CD4-positive, alpha-beta T cell treated with Interleukin-15 for 4 hours (primary cell): ENCODE measurements around the gene NAP1L1.

ENCODE experiments used
- DNase-seq: peaks from one replicate; pipeline ENCODE4 v3.0.0-alpha.2; 2020; ENCODE audit warnings: low spot score

The NAP1L1 gene

DNA sequence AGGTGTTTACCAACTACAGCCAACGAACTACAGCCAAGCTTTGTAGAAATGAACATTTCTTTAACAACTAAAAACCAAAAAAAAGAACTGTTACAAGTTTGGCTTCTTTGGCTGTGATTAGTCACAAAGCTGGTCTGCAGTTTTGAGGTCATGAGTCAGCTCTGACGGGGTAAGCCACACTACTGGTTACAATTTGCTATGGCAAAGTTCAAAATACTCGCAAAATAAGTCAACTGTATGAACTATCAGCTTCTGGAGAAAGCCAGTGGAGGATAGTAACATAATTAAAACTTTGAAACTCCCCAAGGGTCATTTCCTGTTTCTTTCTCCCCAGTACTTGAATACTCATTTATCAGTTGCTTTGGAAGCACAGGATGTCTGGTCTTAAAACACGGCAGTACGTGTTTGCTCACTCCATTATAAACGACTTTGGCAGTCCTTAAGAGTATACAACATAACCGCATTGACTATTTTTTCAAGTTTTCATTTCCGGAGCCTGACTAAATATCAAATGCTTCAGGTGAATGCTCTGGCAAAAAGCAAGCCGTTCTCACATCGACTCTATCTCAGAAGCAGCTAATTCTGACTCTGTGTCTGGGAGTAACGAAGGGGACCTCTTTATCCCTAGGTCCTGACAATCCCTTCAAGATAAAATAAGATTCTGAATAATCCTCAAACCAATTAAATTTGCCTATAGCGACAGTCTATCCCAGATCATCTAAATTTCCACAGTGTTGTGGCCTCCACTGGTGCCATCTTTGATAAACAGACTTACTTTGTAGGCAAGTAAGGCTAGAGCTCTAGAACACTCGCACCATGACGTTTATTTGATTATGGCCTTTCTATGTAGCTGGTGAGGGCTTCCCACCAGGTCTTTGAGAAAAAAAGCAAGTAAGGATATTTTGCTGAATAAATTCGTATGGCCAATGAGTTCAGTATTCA lies 63.5 kb downstream of the NAP1L1 start:
- peak; percentile 86 for DNase-seq

DNA sequence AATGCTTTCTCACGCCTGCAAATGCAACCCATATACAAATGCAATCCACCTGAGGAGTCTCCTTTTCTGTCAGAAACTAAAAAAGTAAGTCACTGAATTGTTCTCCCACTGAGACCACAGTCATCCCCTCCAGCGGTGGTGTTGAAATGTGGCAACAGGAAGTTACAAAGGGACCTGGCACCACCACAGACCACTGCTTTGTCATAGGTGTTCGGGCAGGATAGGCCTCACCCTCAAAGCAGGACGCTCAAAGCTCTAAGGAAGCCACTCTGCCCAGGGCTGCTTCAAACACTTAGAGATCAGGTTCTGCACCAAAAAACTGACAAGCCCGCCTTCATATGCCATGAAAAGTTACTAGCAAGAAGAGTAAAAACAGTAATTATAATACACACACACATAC lies 64.2 kb downstream of the NAP1L1 start:
- DNase-seq, result peak; percentile 83

DNA sequence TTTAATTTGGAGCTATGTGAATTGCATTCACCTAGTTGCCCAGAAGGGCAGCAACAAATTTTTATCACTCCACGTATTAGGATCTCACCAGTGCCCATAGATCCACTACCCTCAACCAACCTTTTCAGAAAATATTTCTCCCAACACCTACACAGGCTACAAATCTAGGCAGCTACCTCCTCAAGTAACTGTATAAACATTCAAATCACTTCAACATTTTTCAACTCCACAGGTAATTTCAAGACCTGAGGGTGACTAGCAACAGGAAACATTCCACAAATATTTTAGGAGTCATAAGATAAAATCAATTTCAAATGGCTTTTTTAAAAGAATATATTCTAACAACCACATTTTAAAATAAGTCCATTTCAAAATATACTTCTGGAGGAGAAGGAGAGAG lies 65.8 kb downstream of the NAP1L1 start:
- DNase-seq, result no peak

DNA sequence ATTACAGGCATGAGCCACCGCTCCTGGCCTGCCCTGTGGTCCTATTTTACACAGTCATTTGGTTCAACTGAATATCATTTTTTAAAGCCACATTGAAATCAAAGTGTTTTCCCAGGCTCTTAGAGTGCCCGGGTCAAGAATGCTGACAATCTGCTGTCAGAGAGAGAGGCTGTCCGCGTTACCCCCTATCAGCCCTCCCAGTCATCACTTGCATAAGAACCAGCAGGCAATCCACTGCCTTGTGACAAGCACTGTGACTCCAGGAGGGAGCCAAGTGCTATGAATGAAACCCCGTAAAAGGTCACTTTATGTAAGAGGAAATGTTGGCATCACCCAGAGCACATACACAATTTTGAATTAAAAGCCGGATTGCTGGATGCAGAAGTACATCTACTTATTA lies 66.4 kb downstream of the NAP1L1 start:
- DNase-seq, result no peak

DNA sequence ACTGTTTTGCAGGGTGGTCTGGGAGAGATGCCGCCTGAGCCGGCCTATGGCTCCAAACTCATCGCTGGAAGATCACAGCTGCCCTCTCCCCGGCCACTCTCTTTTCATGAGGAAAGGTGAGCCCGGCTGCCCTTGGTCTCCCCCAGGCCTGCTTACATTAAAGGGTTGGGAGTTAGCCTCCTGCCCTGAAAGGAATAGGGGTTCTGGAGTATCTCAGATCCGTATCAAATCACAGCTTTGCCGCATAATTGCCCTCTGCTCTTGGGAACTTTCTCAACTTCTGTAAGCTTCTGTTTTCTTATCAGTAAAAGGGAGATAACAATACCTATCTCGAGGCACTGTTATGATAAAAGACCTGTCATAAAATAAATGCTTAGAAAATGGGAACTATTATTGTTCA lies 70.5 kb downstream of the NAP1L1 start:
- no peak for DNase-seq

DNA sequence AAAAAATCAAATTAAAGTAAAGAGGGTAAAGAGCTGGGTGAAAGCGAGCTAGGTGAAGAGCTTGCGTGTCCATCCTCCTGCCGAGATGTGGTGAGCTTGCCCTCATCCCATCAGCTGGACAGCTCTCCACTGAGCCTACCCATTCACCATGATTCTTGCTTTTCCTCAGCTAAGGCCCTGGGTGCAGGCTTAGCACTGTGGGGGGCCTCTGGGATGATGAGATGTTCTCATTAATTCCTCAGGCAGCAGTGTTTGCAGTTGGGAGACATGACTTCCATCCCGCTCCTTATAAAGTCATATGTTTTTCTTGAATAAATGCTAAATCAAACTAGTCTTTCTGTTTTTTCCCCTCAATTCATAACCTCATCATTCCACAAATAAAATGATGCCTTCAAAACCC lies 70.9 kb downstream of the NAP1L1 start:
- no peak for DNase-seq

DNA sequence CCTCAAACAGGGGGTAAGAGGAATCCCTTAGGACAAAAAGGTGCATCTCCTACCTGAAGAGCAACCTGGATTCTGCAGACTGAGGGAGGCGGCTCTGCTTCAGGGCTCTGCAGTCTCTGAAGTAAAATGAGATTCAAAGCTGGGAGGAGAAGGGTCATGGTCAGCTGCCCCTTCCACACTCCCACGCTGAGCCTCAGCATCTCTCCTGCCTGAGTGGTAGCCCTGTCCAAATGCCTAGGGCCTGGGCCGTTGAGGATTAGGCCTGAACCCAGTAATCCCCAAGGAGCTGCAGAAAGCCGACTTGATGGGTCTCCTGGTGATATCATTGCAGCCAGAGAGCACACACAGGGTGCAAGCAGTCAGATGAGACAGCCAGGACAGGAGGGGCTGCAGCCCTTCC lies 71.8 kb downstream of the NAP1L1 start:
- no peak for DNase-seq

DNA sequence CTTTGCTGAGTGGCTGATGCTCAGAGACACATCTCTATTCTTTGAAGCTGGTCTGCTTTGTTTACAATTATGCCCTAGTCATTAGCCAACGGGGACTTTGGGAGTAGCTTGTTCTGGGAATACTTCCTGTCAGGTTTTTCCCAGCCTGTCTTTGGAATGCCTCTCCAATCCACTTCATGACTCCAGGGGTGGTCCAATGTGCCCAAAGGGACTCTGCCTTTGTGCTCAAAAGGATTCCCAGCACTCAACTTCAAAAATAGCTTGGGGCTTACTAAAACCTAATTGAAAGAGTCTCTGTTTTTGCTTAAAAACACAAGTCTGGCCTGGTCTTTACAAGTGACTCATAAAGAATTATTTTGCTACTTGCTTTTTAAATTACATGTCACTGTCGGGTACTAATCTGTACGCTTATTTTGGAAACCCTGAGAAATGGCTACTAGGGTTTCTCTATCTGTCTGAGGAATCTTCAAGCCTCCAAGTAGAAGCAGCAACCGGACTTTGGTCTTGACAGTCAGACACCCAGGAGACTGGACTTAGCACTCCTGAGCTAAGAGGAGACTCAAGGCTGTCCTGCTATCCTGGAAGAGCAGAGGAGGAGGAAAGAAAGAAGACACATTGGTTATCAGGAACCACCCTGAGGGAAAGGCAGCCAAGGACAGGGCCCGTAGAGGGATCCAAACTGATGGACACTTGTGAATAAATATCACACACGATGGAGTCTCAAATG lies 73.6 kb downstream of the NAP1L1 start:
- no peak for DNase-seq

DNA sequence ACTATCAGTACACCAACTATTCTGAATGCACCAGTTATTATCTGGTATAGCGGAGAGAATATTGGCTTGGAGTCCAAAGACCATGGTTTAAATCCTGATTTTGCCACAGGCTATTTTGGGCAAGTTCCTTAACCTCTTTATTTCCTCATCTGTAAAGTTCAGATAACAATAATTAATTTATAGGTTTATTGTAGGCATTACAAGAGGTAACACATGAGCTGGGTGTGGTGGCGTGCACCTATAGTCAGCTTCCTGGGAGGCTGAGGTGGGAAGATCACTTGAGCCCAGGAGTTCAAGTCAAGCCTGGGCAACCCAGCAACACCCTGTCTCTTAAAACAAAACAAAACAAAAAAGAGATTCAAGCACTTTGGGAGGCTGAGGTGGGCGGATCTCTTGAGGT lies 76.1 kb downstream of the NAP1L1 start:
- no peak for DNase-seq

DNA sequence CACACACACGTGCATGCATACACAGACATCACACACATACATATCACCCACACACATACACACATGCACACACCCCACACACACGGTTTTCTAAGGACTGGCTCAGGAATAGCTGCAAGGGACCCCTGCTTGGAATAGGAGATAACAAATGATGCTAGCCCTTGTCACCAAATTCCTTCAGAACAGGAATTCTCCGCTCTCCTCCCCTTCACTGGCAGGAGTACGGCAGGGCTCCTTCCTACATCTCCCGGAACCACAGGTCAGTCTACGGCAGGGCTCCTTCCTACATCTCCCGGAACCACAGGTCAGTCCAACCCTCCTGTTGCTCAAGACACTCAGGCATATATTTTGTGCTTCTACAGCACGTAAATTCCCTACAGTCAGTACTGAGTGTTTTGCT lies 76.8 kb downstream of the NAP1L1 start:
- no peak for DNase-seq

DNA sequence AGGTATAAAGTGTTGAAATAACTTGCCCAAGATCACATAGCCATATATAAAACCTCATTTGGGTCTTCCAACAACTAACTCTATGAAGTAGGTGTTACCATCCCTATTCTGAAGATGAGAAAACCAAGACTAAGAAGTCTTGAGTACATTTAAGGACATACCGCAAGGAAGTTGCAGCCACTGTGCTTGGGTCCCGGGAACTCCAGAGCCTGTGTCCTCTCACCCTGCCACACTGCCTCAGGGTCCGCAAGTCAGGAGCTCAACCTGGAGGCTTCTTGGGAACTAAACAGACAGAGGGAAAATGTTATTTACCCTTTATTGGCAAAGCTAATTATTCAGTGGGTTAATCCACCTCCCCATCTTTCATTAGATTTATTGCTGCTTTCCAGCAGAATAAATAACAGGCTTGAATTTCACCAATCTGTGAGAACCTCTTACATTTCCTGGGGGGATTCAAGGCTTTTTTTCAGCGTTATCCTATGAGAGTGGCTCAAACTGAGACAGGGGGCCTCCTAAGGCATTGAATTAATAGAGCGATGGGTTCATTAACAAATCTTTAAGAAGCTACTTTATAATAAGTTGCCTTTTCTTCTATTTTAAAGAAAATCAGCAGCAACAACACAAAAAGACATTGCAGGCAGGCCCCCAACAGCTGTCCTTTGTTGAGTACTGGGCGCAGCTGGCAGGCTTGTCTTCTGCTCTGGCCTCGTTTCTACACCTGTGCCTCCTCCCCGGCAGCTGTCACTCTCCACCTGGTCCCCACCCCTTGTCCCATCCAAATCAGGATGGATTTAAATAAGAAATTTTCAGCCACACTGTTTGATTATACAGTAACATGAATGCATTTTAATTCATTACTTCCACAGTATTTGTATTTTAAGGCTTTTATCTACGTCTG lies 78.2 kb downstream of the NAP1L1 start:
- DNase-seq, result no peak

DNA sequence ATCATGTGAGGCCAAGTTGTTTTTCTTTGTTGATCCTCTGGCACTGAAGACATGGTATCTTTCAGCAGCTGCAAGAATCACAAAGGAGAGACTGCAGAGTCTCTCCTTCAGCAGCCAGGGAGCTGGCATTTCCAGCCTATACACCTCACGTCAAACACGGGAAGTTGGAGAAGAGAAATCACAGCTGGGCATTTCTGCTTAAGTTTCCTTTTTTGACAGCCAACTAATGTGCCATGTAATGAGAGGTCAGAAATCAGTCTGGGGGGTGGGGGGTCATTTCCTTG lies 81.2 kb downstream of the NAP1L1 start:
- no peak for DNase-seq

DNA sequence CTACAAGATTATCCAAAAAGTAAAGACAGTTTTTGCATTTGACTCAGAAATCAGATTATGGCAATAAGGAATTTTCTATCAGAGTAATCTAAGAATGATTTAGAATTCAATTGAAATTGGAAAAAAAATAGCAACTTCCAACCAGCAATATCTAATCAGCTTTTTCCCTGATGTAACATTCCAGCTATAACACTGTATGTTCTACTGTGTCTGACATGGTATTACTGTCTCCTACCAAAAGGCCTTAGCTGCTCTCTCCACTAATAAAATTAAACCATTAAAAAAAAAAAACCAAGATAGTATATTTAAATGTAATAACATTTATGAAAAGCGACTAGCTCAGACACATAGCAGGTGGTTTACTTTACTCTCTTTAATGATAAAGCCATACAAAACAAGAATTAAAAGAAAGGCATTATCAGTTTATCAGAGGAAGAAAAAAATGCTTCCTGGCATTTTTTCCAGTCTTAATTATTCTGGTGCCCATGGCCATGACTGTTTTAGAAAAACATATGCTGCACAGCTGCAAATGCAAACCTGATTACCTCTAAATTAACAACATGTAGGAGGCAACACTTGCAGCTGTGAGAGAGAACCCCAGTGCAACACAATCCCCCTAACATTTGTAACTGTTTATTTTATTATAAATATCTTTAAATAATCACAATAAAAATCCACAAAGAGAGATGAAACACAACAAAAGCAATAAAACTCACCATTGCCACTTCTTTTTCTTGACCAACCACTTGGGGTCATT lies 81.7 kb downstream of the NAP1L1 start:
- DNase-seq, result no peak

DNA sequence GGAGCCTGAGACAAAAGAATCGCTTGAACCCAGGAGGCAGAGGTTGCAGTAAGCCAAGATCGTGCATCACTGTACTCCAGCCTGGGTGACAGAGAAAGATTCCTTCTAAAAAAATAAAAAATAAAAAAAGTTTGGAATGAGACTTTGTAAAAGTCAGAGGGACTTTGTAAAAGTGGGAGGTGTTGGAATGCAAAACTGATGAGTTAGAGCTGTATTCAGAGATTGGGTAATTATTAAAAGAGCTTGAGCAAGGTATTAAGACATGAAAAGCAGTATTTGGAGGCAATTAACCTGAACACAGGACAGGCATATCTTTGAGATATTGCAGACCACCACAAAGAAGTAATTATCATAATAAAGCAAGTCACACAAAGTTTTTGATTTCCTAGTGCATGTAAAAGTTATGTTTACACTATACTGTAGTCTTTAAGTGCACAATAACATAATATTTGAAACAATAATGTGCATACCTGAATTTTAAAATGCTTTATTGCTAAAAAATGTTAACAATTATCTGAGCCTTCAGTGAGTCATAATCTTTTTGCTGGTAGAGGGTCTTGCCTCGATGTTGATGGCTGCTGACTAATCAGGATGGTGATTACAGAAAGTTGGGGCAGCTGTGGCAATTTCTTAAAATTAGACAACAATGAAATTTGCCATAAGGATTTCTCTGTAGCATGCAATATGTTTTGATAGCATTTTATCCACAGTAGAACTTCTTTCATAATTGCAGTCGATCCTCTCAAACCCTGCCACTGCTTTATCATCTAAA lies 86.0 kb downstream of the NAP1L1 start:
- DNase-seq, result no peak

DNA sequence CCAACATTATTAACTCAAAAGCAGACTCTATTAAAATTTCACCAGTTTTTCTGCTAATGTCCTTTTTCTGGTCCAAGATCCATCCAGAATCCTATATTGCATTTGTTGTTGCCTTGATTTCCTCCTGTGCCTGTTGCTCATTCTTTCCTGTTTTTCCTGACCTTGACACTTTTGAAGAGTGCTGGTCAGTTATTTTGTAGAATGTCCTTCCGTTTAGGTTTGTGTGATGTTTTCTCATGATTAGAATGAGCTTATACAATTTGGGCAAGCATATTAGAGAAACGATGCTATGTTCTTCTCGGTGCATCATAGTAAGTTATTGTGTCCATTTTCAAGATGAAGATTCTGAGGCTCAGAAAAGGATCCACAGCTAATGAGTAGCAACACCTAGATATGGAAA lies 86.8 kb downstream of the NAP1L1 start:
- no peak for DNase-seq

DNA sequence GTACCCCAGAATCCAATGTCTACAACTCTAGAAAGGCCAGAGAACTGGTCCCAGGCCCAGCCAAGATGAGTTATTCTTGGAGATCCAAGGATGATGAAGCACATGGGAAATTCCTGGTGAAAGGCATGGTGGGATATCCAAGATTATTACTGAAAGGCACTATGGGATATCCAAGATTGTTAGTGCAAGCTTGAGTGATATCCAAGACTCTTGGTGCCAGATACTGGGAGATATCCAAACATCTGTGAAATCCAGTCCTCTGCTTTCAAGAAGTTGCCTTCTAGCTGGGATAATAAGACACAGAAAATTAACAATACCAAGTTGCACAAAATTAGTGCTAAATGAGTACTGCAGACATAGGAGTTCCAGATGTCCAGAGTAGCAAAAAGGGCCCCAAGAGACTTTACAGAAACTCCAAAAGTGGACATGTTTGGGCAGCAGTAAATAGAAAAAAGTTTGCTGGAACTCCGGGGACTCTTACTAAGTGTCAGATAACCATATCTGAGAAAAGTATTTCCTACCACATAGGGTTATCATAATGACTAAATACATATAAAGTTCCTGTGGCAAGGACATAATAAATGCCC lies 87.5 kb downstream of the NAP1L1 start:
- no peak for DNase-seq

DNA sequence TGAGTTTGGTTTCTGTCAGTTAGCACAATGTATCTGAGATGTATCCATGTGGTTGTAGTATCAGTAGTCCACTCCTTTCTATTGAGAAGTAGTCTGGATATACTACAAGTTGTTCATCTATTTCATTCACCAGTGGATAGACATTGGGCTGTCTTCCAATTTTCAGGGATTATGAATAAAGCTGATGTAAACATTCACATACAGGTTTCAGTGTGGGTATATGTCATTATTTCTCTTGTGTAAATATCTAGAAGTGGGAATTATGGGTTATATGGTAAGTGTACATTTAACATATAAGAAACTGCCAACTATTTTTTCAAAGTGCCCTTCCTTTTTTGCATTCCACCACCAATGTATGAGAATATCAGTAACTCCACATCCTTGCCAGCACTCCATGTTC lies 88.8 kb downstream of the NAP1L1 start:
- DNase-seq, result no peak

DNA sequence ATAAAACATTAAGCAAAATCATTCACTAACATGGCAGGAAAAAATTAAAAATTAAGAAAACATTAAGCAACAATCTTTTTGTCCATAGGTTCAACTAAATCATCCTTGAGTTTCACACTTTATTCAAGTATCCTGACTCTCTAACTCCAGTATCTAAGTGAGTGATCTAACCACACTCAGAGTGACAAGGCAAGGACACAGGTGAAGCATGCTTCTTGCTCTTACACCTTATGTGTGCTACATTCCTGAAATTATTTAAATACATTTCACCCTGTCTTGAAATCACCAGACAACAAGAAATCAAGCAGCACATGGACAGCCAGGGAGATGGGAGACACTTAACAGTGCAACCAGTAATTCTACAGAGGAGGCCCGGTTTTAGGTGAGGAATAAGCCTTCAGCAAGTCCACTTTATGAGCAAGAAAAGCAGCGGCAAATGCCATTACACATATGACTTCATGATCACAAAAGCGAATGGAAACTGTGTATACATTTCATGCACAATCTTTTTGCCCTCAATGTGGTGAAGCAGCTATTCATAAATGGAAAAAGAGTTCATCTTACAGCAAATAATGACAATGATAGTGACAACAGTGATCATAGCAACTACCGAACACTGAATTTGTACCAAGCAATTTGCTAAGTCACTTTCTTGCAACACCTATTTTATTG lies 90.3 kb downstream of the NAP1L1 start:
- DNase-seq, result no peak

DNA sequence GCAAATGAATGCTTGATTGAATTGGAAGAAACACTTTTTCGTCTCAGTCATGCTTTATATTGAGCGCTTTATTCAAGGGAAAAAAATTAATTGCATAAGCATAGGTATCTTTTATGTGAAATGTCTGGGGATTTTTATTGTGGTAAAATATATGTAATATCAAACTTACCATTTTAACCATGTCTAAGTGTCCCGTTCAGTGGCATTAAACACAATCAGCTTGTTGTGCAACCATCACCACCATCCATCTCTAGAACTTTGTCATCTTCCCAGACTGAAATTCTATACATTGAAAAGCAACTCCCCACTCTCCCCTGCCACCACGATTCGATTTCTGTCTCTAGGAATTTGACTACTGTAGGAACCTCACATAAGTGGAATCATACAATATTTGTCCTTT lies 92.7 kb downstream of the NAP1L1 start:
- DNase-seq, result no peak
